HS-27A (cell line): Measurements from ENCODE around the gene RBPJL.
A peak's percentile ranks its signal among the peaks of the same experiment; 100 is the strongest.

Experiments
- DNase-seq: peaks from one replicate; pipeline ENCODE4 v3.0.0-alpha.2; 2012; ENCODE audit warnings: low read depth, missing footprints

Gene RBPJL

DNA sequence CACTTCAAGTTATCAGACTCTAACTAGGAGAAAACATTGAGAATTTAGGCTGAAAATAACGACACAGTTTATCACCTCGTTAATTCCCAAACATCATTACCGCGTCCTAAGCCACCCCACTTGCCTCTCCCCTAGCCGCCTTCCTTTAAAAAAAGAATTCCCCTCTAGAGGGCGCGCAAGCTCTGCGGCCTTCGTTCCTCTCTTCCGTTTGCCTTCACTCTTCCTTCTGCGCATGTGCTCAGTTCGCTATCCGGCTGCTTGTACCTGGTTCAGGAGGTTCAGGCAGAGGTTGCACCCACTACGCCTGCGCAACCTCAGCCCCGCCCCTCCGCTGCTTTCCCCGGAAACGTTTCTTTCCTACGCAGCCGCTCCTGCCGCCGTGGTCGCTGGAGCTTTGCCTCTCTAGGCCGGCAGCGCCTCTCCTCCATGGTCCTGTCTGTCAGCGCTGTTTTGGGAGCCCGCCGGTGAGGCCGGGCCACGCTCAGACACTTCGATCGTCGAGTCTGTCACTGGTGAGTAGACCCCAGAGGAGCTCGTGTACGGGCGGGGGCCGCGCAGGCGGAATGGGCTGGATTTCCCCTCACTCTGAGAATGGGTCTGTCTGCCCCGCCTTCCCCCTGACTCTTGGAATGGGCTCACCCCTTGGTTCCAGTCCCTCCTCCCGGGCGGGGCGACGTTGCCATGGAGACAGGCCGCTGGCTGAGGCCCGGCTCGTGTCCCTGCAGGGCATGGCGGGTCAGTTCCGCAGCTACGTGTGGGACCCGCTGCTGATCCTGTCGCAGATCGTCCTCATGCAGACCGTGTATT, 56.4 kb downstream of the RBPJL start, which contains the start of gene SYS1:
SYS1 (plus strand) TSS at position 353 of the 807 bp plus-strand sequence; CDS start at position 729, 376 bp downstream.
- peak; percentile 97 for DNase-seq

DNA sequence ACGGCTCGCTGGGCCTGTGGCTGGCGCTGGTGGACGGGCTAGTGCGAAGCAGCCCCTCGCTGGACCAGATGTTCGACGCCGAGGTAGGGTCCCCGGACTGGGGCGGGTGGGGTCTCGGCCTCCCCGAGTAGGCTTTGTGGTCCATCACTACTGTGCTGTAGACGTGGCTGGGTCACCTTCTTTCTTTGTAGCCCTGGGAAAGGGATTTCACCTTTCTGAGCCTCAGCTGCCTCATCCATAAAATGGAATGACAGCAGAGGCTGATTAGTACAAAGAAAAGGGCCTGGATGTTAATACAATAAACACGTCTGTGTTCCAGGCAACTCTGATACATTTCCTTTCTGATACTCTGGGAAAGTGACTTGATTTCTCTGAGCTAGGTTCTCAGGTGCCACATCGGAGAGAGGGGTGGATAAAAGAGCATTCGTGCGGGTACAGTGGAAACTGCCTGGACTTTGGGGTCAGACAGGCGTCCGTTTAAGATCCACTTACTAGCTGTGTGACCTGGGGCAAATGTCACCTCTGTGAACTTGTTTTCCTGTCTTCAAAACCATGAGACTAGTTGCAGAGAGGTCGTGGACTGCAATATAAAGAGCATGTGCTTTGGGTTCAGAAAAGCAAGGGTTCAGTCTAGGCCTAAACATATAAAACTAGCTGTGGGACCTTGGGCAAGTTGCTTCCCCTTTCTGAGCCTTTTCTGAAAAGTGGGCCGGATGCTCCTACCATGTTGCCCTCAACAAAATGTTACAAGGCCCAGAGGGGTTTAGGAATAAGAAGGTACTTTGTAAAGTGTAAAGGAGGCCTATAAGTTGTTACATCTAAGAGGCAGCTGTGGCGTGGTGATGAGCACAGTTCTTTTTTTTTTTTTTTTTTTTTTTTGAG, 57.2 kb downstream of the RBPJL start:
- DNase-seq, result no peak

GRCh38 chr20:45365444-45365970, 58.9 kb downstream of the RBPJL start:
- DNase-seq, result no peak

GRCh38 chr20:45366192-45366591, 59.6 kb downstream of the RBPJL start:
- no peak for DNase-seq

DNA sequence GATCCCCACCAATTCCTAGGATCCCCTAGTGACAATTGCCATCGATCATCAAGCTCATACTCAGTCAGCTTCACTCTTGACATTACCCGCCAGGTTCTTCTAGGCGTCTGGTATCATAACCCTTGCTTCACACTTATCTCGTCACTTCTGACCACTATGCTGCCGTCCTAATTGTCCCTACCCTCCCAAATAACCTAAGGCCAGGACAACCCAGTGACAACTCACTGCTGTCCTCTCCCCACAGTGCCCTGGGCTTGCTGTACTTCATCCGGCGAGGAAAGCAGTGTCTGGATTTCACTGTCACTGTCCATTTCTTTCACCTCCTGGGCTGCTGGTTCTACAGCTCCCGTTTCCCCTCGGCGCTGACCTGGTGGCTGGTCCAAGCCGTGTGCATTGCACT, 60.0 kb downstream of the RBPJL start:
- DNase-seq, result no peak

- no peak for DNase-seq
These were observed 60.5 kb downstream of the RBPJL start for GRCh38 chr20:45367126-45367525.
